Measurements from ENCODE around the gene PLCH2.
"Not testable (repeated sequence)": the region's sequence is repeated elsewhere in the genome, so short reads cannot be mapped to it uniquely, and the experiment has no call there.

DNA sequence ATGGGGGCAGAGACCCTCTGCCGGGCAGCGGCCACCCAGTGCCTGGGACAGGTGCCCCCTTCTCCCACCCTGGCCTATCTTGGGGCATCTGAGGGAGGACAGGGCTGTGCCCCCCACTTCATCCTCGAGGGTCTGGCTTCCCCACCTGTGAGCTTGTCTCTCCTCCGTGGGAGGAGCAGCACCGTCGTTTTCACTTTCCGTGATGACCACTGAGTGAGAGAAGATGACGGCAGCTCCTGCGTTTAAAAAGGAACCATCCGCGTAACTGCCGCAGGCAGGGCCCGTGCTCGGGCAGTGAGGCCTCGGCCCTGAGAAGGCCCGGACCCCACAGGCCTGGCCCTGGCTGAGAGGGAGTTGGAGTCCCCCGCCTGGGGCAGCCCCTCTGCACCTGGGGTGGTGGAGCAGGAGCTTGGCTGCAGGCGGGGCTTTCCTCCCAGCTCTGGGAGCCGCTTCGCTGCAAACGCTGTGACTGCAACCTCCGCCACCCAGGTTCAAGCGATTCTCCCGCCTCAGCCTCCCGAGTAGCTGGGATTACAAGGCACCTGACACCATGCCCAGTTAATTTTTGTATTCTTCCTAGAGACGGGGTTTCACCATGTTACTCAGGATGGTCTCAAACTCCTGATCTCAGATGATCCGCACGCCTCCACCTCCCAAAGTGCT lies 73.4 kb downstream of the PLCH2 start:
- TF ChIP-seq POLR2A (IDR thresholded peaks at IDR 0.05): not testable (repeated sequence)
- TF ChIP-seq, protein P1, sequence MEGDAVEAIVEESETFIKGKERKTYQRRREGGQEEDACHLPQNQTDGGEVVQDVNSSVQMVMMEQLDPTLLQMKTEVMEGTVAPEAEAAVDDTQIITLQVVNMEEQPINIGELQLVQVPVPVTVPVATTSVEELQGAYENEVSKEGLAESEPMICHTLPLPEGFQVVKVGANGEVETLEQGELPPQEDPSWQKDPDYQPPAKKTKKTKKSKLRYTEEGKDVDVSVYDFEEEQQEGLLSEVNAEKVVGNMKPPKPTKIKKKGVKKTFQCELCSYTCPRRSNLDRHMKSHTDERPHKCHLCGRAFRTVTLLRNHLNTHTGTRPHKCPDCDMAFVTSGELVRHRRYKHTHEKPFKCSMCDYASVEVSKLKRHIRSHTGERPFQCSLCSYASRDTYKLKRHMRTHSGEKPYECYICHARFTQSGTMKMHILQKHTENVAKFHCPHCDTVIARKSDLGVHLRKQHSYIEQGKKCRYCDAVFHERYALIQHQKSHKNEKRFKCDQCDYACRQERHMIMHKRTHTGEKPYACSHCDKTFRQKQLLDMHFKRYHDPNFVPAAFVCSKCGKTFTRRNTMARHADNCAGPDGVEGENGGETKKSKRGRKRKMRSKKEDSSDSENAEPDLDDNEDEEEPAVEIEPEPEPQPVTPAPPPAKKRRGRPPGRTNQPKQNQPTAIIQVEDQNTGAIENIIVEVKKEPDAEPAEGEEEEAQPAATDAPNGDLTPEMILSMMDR (IDR thresholded peaks at IDR 0.05): not testable (repeated sequence)

Data from body of pancreas (tissue), 4 donors.